GM20431 (cell line): Measurements from ENCODE around the gene PAPSS2.
"Not testable (repeated sequence)": the region's sequence is repeated elsewhere in the genome, so short reads cannot be mapped to it uniquely, and the experiment has no call there.

Experiments
- in situ Hi-C: fragments of 300-500 bp; cut with MseI, MboI; formaldehyde crosslinking; loops from one replicate; pipeline ENCODE4 v1.15.0; 2020; ENCODE audit warnings: low sequenced_read_pairs; ENCODE audit not compliant: unreplicated experiment

Gene PAPSS2

DNA sequence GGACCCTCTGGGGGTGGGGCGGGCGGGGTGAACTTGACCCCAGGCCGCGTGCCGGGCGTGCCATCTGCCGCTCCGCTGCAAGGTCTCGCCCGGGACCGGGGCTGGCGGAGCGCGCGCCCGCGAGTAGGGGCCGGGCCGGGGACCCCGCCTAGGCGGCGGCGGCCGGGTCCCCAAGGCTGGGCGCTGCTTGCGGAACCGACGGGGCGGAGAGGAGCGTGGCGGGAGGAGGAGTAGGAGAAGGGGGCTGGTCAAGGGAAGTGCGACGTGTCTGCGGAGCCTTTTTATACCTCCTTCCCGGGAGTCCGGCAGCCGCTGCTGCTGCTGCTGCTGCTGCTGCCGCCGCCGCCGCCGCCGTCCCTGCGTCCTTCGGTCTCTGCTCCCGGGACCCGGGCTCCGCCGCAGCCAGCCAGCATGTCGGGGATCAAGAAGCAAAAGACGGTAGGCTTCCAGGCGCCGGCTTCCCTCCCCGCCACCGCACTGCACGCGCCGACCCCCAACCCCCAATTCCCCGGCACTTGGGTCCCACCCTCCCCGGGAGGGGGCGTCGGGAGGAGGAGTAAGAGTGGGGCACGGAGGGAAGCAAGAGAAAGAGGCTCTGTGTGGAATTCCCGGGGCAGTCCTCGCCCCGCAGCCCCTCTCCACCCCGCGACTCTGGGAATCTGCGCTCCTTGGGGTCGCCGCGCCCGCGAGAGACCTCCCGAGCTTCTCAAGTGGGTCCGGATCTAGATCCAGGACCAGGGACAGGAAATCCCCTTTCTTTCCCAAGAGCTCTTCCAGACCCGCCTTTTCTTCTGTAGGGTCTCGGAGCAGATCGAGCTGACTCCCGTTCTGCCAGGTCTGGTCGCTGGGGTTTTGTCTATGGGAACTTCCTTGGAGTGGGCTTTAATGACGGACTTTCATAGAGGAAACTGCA is at the start of gene PAPSS2:
PAPSS2 (plus strand) TSS at position 308 of the 913 bp plus-strand sequence; CDS start at position 412, 104 bp downstream.
- in situ Hi-C loops = no loop called here

DNA sequence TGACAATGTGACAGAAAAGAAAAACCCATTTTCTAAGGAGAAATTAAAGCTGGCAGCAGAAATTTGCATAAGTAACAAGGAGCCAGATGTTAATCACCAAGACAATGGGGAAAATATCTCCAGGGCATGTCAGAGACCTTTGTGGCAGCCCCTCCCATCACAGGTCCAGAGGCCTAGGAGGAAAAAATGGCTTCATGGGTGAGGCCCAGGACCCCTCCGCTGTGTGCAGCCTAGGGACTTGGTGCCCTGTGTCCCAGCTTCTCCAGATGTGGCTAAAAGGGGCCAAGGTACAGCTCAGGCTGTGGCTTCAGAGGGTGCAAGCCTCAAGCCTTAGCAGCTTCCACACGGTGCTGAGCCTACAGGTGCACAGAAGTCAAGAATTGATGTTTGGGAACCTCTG is 48.3 kb upstream of the PAPSS2 start:
- in situ Hi-C loops = not testable (repeated sequence)

DNA sequence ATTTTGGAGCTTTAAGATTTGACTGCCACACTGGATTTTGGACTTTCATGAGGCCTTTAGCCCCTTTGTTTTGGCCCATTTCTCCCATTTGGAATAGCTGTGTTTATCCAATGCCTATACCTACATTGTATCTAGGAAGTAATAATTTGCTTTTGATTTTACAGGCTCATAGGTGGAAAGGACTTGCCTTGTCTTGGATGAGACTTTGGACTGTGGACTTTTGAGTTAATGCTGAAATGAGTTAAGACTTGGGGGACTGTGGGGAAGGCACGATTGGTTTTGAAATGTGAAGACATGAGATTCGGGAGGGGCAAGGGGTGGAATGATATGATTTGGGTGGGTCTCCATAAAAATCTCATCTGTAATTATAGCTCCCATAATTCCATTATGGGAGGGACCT is 47.6 kb upstream of the PAPSS2 start:
- in situ Hi-C loops = no loop called here

DNA sequence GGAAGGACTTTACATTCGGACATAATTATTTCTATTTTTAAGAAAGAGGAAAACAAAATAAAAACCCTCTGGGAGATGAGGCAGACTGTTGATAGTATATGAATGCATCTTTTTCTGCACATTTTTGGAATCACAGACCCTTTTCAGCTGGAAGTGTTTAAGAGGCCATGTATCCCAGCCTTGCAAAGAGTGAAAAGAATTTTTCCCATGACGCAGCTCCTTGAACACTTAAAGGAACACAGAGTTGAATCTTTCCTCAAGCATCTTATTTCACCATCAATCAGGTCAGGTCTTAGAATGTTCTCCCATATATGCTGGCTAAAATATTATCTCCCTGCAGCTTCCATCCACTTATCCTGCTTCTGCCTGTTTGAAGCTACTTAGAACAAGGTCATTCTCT is 45.9 kb upstream of the PAPSS2 start:
- in situ Hi-C loops = no loop called here

DNA sequence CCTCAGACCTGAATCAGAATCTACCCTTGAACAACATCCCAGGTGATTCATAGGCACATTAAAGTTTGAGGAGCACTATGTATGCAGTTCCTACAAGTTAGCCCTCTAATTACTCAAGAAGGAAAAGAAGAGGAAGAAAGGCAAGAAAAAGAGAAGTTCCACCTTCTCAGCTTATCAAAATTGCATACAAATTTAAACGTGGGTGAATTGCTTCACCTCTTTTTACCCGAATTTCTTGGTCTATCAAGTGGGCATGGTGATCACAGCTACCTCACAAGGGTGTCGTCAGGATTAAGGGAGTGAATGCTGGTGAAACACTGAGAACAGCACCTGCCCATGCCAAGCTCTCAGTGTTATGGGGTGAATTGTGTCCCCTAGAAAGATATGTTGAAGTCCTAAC is 43.8 kb upstream of the PAPSS2 start:
- in situ Hi-C loops = no loop called here

DNA sequence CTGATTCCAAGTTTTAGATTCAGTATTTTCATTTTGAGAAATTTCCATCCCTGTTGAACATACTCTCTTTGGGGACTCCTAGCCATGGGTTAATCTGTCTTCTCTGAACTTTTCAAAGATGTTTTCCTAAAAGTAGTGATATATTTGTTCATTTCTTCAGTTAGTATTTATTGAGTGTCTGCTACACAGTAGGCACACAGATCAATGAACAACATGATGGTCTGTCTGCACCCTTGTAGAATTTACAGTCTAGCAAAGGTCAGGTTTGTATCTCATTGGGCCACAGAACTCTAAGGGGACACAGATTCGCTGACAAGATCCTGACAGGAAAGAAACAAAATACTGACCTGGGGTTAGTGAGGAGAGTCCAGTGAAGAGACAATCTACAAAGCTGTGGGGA is 42.2 kb upstream of the PAPSS2 start:
- in situ Hi-C loops = no loop called here

DNA sequence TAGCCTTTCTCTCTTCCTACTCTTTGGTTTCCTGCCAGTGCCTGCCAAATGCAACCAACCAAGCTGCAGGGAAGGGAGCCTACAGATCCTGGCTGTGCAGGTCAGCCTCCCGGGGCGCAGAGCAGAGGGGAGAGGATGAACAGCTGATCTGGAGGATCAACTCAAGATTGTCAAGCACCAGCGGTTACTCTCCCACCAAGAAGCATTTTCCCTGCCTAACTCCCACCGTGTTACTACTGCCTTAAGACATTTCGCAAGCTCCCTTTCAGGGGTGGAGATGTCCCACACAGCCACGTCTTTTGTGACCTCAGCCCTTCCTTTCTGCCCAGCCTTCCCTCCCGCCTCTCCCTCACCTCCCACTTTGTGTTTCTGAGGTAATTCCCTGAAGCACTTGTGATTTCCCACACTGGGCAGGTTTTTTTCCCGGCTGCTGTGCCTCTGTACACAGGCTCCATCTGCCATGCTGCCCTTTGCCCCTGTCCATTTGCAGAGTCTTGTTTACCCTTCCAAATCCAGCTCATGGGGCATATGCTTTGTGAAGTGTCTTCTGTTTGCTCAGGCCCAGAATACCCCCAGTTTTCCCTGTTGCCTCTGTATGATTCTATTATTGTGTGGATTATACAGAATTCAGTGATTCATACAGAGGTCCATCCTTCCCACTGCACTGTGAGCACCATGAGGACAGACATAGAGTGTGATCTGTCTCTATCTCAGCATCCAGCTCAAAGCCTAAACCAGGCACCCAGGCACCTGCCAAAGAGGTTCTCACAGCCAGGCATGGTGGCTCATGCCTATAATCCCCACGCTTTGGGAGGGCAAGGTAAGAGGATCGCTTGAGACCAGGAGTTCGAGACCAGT is 40.9 kb upstream of the PAPSS2 start:
- in situ Hi-C loops = no loop called here

DNA sequence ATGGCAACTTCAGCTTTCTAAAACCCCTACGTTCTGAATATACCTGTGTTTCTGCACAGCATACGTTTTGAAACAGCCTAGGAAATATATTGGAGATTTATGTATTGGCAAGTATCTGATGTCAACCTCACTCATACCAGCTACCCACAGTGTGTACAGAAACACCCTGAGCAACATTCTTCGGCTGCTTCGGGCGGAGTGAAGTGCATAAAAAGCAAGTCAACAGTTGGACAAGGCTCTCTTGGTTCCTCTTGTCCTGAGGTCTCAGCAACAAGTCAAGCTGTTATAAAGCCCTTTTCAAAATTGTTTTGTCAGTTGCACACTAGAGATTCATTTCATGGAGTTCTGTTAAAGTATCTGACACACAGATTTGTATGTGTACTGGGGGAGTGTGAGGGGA is 40.0 kb upstream of the PAPSS2 start:
- in situ Hi-C loops = no loop called here

DNA sequence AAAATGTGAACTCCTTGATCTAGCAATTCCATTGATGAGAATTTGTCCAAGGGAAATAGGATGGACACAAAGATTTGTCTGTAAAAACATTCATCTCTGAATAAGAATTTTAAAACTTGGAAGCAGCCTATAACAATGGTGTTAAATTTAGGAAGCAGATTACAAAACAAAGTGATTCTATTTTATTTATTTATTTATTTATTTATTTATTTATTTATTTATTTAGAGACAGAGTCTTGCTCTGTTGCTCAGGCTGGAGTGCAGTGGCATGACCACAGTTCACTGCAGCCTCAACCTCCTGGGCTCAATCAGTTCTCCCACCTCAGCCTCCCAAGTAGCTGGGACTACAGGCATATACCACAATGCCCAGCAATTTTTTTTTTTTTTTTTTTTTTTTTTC is 38.2 kb upstream of the PAPSS2 start:
- in situ Hi-C loops = not testable (repeated sequence)

DNA sequence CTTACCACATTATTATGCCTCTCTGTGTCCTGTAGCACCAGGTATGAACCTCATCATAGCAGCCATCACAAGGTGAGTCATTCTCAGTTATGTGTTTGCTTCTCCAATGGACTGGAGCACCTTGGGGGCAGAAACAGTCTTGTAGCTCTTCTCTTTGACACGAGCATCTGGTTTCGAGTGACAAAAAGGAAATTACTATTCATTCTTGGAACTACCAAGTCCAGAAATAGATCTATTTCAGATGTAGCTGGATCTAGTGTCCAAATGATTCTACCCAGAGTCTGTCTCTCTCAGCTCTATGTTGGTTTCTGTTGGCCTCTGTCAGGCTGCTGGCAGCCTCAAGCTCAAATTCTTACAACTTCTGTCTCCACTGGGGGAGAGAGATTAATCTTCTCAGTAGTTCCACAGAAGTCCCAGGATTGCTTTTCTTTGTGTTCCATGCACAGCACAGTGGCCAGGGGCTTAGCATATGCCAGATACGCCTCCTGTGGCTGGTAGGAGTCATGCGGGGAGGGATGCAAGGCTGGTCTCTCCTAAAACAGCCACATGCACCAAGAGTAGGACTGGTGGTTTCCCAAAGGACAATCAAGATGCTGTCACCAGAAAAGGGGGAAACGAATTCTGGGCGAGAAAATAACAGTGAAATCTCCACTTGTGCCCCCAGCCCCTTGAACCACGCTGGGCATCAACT is 37.2 kb upstream of the PAPSS2 start:
- in situ Hi-C loops = no loop called here

DNA sequence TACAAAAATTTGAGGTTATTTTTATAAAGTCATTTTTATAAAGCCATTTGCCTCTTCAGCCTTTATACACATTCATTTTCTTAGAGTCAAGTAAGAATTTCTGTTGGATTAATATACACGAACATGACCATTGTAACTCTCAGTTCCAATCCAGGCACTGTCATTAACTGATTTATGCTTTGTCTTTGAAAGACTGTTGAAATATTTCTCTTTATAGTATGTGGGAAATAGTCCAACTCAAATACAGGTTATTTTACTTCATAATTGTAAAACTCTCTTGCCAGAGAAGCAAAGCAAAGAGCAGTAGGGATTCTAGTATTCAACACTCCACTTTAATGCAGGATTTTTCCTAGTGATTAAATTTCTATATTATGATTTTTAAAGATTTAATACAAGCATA is 36.5 kb upstream of the PAPSS2 start:
- in situ Hi-C loops = no loop called here

DNA sequence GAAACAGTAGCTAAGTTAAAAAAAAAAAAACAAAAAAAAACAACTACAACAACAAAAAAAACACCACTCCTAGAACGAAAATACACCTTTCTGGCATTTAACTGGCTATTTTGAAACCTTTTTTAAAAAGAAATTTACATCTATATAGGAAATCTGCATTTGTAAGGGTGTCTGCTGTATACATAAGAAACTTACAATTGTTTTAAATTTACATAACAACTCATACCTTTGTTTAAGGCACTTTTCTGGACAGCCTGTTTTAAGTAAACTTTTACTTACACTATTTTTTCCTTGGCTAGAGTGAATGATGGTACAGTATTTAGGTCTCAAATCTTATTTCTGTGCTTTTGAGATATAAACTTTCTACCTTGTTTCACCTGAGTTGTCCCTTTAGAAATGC is 34.0 kb upstream of the PAPSS2 start:
- in situ Hi-C loops = no loop called here

DNA sequence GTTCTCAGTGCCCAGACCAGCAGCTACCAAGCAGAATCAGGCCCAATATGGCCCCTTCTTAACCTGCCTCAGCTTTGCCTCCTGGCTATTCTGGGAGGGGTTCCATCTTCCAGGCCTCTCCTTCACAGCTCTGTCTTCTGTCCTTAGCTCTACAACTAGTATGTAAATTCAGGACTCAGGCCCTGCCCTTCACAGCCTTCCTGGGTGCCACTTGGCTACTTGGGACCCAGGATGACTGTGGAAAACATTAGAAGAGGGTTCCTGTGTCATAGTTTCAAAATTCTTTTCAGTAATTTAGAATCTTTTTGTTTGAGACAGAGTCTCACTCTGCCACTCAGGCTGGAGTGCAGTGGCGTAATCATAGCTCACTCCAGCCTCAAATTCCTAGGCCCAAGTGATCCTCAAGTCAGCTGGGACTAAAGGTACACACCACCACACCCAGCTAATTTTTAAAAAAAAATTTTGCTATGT is 33.2 kb upstream of the PAPSS2 start:
- in situ Hi-C loops = no loop called here

DNA sequence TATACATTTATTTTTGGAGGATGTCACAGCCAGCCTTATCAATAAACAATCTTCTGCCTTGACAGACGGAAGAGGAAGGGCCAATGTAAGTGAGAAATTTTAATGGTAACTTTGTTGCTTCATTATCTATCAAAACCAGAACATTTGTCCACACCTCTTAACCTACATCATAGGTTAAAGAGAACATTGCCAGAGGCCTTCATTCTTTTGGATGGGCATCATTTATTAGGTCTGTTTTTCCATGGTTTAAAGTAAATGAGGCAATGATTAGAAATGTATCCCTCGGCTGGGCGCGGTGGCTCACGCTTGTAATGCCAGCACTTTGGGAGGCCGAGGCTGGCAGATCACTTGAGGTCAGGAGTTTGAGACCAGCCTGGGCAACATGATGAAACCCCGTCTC is 29.5 kb upstream of the PAPSS2 start:
- in situ Hi-C loops = no loop called here

DNA sequence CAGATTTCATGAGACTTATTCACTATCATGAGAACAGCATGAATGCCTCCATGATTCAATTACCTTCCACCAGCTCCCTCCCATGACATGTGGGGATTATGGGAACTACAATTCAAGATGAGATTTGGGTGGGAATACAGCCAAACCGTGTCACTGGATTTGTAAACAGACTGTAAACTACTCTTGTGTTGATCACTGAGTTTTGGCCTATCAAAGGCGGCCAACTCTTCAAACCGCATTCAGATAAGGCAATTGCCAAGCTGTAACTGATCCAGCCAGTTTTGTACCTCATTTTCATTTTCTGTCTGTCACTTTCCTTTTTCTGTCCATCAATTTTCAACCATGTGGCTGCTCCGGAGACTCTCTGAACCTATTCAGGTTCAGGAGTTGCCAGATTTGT is 27.2 kb upstream of the PAPSS2 start:
- in situ Hi-C loops = no loop called here

DNA sequence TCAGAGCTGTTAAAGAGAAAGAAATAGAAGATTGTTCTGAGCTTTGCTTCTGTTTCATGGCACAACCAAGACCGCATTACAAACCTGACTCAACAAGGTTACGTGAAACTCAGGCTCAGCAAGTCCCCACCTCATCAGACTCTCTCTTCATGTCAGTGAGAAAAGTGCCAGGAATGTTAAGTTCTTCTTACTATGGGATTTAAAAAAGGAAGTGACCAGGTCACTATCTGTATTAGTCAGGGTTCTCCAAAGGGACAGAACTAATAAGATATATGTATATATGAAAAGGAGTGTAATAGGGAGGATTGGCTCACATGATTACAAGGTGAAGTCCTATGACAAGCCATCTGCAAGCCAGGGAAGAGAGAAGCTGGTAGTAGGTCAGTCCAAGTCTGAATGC is 25.4 kb upstream of the PAPSS2 start:
- in situ Hi-C loops = no loop called here

DNA sequence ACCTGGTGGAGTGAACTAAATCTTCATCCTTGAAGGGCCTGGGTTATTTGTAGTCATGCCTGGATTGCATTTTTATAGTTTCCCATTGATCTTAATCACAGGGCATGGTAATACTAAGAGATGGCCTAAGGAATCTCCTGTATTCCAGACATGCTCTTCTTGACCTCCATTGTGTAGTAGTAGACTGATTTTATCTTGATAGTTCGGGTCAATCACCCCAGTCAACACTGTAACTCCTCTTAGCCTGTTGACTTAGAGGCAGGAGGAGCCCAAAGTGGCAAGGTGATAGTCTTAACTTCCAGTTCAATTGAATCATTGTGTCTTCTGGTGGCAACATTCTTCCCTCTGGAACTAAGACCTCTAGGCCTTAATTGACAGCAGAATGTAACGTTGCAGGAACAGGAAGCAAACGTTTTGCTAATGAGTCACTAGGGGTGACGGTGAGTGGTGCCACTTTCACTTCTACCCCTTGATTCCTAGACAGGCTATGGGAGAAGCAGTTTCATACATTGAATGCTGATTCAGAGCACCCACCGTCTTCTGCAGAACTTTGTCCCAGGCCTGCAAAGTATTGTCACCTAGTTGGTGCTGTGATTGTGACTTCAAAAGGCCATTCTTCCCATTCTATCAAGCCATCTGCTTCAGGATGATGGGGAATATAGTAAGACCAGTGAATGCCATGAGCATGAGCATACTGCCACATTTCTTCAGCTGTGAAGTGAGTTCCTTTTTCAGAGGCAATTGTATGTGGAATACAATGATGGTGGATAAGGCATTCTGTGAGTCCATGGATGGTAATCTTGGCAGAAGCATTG is 24.0 kb upstream of the PAPSS2 start:
- in situ Hi-C loops = no loop called here

DNA sequence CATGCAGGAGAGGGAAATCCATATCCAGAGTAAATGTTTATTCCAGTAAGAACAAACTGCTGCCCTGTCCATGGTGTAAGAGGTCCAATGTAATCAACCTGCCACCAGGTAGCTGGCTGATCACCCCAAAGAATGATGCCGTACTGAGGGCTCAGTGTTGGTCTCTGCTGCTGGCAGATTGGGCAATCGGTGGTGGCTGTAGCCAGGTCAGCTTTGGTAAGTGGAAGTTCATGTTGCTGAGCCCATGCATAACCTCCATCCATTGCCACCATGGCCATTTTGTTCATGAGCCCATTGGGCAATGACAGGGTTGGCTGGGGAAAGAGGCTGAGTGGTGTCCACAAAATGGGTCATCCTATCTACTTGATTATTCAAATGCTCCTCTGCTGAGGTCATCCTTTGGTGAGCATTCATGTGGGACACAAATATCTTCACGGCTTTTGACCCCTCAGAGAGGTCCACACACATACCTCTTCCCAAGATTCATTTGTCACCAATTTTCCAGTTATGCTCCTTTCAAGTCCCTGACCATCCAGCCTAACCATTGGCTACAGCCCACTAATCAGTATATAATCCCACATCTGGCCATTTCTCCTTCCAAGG is 23.3 kb upstream of the PAPSS2 start:
- in situ Hi-C loops = no loop called here

DNA sequence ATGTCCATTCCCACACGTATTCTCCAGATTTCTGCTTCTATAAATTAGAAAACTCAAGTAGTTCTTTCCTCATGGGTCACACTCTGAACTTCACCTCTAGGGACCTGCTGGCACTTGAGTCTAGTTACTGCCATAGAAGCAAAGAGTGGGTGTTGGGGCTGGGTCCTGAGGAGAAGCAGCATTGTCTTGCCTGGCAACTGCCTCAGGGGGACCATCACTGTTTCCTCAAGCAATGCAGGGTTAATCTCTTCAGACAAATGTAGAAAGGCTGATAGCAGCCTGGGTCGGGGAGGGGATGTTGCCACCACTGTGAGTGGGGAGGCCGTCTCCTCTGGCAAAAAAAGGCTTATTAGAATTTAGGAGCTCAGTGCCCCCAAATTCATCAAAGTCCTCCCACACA is 20.2 kb upstream of the PAPSS2 start:
- in situ Hi-C loops = no loop called here
